Measurements from ENCODE around the gene AGO3.
"Not testable (repeated sequence)": the region's sequence is repeated elsewhere in the genome, so short reads cannot be mapped to it uniquely, and the experiment has no call there.

The AGO3 gene

DNA sequence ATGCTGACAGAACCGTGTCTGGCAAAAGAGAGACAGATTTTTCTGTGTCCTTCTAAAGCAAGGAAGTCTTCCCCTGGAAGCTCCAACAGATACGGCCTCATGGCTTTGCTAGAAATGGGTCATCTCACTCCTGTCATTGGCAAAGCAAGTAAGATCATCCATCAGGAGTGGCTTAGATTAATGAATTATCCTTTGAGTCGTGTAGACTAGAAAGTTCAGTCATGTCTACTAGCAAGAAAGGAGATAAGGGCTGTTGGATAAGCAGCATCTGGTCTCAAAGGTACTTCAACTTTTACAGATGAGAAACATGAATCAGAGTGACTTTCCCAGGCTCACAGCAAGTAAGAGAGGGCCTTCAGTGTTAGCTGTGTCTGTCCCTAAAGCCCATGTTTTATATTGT is 3.4 kb upstream of the AGO3 start:
- no peak for DNase-seq

DNA sequence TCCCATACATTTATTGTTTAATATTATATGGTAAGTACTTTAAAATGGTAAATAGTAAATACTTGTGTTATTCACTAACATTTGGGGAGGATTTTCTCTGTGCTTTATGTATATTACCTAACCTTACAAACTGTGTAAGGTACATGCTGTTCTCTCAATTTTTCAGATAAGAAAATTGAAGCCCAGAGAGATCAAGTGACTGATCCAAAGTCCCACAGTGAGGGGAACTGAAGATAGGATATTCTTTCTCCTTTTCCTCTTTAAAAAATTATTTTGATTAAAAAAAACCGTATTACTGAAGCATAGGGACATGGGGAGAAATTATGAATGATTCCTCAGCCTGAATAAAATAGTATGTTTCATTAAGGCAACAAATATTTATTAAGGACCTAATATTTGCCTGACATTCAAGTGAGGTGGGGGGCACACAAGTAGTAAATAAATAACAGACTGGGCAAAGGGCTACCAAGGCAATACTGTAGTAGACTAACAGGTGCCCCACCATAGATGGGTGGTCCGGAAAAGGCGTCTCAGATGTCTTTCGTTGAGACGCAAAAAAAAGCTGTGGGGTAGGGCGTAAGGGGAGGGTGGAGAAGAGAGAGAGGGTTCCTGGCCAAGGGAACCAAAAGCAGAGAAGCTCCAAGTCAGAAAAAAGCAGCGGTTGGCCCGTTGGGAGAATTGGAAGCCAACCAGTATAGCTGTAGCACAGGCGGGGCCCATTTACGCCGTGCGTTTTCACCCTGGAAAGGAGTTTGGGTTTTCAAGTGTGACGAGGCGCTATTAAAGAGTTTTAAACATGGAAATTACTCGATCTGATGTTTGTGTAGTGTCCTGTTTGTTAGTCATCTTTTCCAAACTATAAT is 944 bp upstream of the AGO3 start:
- peak; percentile 34 for DNase-seq

DNA sequence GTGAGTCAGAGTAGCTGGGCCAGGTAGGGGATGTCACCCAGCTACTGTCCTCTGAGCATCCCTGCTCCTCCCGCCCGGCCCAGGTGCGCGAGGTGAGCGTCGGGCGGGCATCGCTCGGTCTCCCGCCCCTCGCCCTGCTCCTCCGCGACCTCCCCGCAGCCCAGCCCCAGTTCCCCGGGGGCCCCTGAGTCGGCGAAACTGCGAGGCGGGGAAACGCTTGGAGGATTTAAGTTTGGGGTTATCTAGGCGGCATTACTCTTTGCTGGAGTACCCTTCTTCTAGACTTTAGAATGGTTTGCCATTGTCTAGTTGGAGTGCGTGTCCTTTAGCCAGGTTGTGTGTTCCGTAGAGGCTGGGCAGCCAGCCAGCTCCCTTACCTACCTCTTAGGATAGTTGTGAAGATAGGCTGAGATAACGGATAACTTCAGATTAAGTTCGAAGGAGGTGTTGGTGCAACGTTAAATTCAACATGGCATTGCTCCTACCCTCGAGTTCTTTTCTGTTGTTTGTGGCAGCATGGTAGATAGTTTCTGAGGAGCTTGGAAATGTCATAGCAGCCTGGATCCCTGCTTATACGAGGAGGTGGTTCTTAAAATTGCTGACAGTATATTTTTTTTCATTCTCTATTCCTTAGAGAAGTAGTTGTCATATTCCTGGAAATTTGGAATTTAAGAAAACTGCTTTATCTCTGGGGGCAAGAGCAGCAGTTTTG is 697 bp downstream of the AGO3 start:
- DNase-seq = no peak

DNA sequence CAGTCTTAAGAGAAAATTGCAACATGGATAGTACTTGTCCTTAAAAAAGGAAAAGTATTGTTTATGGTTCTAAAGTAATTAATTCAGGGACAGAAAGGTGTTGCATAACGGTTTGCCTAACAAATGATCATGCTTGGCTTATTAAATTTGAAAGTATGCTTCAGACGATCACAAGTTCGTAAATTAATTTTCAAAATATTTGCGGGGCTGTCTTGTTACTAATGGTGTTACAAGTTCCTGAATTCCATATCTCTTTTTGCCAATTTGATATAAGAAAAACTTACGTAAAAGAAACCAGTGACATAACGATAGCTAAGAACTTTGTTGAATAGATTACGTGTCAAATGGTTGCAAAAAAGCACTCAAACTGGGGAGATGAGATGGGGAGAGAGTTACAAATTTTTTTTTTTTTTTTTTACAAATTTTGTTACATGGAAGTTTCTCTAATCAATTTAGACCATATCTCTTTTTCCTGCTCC is 1.3 kb downstream of the AGO3 start:
- no peak for DNase-seq

DNA sequence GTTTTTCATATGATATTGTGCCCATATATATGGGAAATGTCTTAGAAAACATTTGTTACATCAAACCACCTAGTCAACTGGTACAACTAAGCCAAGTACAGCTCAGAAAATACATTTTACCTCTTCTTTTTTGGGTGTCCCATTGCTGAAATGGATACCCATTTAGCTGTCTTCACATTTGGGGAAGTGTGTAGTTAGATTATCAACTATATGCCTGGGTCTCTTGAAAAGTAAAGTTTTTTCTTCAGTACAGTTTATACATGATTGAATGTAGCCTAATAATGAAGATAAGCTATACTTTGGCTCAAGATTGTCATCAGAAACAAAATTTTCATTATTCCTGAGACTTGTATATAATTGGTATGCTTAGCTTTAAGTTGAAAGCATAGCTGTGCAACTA is 2.0 kb downstream of the AGO3 start:
- DNase-seq = no peak

DNA sequence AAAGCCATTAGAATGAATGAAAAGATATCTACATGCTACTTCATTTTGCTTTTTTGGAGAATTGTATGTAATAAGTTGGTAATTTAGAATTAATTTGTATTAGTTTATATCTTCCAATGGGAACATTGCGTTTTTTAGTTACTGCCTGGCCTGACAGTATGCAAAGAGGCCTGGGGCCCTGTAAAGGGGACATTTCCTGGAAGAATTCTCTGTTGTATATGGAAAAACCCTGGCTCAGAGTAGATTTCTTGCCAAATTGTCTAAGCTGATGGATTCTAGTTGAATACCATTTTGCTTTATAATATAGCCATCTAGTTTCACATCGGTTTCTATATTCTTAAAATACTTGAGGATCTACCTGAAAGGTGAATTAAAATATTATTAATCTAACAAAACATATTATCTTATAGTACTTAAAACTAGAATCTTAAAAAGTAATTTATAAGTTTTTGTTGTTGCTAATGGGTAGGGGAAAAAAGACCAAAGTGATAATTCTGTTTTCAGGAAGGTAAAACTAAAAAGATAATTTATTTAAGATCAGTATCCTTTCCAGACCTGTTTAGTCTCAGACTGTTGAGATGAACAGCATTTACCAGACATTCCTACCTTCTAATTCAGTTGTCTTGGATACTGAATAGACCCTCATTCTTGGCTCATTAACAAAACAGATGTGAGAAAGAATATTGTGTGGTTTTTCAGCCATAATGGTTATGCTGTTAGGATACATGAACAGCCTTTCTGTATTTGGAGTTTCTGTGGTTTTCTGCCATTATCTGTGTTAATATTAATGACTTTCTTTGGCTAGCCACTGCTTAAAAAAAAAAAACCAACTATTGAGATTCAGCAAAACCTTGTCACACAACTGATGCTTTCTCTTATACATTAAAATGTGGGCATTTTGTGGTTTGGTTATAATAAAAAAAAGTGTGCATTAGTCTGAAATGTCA is 4.8 kb downstream of the AGO3 start:
- DNase-seq = no peak

DNA sequence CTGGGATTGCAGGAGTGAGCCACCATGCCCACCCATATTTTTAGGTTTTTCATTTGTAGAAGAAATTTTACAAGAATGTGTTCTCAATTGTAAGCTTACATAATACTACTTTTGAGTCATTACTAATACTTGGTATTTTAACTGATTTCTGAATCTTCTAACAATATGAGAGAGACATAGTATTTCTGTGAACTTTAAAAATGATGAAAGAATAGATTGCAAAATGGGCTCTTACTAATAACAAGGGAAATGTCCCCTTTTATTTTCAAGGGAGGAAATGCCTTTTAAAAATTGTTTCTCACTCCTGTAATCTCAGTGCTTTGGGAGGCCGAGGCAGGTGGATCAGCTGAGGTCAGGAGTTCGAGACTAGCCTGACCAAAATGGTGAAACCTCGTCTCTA is 5.9 kb downstream of the AGO3 start:
- DNase-seq = no peak

DNA sequence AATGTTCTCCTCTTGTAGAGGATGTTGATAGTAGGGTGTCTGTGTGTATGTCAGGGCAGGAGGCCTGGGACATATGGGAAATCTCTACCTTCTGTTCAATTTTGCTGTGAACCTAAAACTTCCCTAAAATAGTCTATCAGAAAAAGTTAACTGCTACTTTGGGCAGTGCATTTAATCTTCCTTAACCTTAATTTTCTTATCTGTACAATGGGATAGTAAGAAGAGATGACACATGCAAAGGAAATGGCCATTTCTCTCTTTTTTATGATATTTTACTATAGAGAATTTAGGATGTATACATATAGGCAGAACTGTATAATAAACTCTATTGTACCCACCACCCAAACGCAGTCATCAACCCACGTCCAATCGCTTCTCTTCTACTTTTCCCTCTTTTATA is 8.6 kb downstream of the AGO3 start:
- no peak for DNase-seq

DNA sequence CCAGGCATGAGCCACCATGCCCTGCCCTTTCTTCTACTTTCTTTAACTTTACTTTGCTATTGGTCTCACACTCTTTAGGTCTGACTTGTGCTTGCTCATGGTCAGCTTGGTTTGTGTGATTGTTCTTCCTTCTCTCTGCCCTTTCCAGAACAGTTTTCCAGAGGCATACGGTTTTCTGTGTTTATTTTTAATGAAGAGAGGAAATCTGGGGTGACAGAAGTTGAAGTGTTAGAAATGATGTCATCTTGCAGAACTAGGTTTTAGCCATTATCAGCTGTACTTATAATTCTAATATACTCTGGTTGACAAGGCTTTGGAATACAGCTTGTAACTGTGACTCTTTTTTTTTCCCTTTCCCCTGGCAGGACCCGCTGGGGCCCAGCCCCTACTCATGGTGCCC is 14.4 kb downstream of the AGO3 start:
- no peak for DNase-seq

DNA sequence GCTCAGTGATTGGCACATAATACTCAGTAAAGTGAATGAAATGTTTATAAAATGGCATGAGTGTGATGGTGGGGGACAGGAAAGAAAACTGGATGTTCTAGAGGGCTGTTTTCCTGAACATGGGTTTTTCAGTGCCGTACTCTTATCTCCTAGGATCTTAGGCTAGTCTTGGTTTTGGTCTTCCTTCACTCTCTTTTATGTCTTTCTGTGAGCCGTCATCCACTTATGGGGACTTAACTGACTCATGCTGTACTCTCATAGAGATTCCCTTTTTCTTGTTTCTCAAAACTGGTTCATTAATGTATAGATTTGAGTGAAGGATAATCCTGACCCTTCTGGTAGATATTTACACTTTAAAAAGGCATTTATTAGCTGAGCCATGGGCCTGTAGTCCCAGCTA is 16.6 kb downstream of the AGO3 start:
- no peak for DNase-seq

DNA sequence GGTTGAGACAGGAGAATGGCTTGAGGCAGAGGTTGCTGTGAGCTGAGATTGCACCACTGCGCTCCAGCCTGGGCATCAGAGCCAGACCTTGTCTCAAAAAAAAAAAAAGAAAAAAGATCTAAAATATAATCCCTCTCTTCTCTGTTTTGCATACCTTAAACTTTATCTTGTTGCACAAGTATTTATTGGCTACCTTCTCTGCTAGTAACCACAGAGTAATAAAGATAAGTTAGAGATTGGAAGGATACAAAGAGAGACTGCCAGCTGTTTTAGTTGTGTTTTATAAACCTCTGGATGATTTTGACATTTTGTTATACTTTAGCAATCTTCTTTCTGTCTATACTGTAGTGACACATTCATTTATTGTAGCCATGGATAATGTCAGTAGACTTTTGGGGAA is 27.7 kb downstream of the AGO3 start:
- no peak for DNase-seq

DNA sequence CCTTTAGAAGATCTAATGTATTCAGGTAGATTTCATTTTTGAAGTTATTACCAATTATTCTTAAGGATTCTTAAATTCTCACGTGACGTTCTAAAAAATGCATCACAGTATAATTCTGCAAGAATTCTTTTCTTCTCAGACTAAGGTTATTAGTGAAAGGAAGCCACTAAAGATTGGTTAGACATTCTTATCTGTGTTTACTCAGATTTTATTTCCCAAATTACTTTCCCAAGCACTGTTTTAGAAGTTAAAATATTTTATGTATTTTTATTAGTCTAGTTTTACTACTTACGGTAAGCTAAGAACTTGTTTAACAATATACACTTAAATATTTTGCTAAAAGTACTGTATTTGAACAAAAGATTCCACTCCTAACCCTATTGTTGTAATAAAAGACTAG is 28.4 kb downstream of the AGO3 start:
- no peak for DNase-seq

DNA sequence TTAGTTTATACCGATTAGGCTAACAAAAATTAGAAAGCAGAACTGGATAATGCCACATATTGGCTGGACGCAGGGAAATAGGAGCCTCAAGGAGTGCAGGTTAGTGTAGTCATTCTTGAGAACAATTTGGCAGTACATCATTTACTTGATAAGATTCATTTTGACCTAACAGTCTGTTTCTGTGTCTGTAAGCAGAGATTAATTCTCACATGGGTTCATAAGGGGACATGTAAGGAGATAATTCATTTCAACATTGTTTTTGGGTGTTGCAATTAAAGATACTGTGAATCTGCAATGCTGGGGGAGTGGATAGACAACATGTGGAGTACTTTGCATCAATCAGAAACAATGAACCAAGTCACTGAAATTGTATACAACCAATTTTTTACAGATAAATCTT is 32.0 kb downstream of the AGO3 start:
- DNase-seq = no peak

DNA sequence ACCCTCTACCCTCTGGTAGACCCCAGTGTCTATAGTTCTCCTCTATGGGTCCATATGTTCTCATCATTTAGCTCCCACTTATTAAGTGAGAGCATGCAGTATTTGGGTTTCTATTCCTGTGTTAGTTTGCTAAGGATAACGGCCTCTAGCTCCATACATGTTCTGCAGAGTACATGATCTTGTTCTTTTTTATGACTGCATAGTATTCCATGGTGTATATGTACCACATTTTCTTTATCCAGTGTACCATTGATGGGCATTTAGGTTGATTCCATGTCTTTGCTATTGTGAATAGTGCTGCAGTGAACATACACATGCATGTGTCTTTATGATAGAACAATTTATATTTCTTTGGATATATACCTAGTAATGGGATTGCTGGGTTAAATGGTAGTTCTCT is 33.4 kb downstream of the AGO3 start:
- DNase-seq = not testable (repeated sequence)

DNA sequence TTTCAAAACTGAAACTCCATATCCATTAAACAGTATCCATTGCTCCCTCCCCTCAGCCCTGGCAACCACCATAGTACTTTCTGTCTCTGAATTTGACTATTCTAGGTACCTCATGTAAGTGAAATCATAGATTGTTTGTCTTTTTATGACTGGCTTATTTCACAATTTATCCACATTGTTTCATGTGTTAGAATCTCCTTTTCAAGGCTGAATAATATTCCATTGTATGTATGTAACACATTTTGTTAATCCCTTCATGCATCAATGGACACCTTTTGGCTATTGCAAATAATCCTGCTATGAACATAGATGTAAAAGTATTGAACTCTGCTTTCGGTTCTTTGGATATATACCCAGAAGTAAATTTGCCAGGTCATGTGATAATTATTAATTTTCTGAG is 37.5 kb downstream of the AGO3 start:
- DNase-seq = no peak

DNA sequence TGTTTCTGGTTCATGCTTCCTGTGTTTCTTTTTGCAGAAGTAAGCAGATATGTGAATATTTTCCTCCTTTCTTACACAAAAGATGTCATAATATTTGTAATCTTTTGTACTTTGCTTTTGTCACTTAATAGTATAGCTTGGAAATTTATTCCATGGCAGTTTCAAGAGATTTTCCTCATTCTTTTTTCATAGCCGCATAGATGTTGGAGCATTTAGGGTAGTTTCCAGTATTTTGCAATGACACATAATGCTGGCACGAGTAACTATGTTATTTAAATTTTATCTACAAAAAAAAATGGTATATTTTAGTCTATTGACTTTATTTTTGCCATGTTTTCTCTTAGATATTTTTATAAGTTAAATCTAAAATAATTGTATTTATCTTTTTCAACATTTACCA is 40.7 kb downstream of the AGO3 start:
- no peak for DNase-seq

DNA sequence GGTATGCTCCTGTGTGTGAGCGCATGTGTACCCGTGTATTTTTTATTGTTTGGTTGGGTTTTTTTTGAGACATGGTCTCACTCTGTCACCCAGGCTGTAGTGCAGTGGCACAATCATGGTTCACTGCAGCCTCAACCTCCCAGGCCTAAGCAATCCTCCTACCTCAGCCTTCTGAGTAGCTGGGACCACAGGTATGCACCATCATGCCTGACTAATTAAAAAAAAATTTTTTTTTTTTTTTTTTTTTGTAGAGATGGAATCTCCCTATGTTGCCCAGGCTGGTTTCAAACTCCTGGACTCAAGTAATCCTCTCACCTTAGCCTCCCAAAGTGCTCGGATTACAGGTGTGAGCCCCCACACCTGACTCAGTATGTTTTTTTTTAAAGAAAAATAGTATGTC is 41.7 kb downstream of the AGO3 start:
- not testable (repeated sequence) for DNase-seq

DNA sequence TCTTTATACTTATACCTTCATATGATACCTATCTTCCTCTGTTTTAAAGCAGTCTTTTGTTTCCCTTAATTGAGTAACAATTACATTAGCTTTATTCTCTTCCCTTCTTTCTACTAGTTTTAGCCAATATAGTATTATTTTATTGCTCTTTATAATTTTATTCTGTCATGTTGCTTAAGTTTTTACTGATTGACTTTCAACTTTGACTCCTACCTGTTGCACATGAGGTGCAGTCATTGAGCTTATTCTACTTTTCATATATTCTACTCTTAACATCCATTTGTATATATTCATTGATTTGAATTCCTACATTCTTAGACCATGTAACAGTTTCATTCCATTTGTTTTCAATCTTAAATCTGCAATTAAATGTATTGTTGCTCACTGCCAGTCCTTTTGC is 49.2 kb downstream of the AGO3 start:
- no peak for DNase-seq

DNA sequence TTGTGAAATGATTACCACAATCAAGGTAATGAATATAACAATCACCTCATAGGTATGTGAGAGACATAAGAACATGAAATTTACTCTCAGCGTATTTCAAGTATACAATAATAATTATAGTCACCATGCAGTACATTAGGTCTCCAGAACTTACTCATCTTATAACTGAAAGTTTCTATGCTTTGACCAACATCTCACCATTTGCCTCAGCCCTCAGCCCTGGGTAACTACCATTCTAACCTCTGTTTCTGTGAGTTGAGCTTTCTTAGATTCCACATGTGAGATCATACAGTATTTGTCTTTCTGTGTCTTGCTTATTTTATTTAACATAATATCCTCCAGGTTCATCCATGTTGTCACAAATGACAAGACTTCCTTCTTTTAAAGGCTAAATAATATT is 57.3 kb downstream of the AGO3 start:
- DNase-seq = no peak

DNA sequence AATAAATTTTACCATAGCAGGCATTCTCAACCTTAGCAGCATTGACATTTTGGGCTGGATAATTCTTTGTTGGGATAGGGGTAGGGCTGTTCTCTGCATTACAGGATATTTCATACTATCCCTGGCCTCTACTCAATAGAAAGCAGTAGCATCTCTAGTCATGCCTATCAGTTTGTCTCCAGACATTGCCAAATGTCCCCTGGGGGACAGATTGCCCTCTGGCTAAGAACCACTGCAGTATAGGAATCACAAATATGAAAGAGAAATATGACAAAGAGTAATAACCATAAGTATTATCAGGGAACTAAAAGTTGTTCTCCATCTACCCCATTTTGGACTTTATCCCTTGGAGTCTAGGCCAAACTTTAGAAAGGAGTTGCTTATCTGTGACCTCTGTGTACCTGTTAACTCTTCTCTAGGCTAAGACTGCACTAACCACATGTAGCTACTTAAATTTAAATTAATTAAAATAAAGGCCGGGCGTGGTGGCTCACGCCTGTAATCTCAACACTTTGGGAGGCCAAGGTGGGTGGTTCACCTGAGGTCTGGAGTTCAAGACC is 76.1 kb downstream of the AGO3 start:
- DNase-seq = no peak

DNA sequence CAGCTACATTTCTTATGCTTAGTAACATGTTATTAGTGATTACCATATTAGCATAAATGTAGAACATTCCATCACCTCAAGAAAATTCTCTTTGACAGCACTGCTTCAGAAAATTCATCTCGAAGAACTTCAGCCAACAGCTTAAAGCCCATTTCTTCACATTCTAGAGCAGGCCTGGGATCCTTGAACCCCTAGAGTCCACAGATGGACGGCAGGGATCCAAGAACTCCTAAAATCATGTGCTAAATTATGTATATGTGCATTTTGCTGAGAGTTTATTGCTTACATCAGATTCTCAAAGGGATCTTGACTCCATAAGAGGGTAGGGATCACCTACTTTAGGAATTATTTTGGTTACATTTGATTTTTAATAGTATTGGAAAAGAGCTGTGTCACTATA is 76.8 kb downstream of the AGO3 start:
- DNase-seq = no peak

DNA sequence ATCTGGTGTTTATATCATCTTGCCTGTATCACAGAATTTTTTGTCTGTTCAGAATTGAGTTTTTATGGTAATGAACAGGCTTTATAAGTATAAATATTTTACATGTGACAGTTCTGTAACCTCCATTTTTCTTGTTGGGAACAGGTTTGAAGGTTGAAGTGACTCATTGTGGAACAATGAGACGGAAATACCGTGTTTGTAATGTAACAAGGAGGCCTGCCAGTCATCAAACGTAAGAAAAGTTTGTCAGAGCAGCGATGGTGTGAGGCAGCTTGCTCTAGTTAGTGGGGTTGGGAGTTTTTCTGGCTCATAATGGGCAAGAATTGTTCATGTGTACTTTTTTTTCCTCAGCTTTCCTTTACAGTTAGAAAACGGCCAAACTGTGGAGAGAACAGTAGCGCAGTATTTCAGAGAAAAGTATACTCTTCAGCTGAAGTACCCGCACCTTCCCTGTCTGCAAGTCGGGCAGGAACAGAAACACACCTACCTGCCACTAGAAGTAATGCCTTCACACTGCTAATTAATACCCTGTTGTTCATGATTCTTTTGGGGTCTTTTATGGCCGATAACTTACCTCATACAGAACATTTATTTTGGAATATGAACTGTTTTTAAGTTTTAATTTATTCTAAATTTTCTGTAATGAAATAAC is 77.8 kb downstream of the AGO3 start:
- no peak for DNase-seq
